CD14-positive monocyte (primary cell): ENCODE data around the gene CREG2. TPM values are rescaled to one million over a fixed set of nuclear protein-coding genes. Genes with fewer than 3 reads are reported as not detected.

Source experiments
- DNase-seq, 3 donors: peaks; one replicate each; pipeline ENCODE4 v3.0.0-alpha.2; 2011 to 2022
- H2AFZ ChIP-seq: 2 replicates; pipeline ENCODE4 v1.6.0; 2012; ENCODE audit warnings: mild to moderate bottlenecking, low read depth, low read length, inconsistent platforms; ENCODE audit not compliant: insufficient read depth, poor library complexity, severe bottlenecking
- H3K27ac ChIP-seq, 2 donors: 1 replicate in 1 of 2; 2 replicates in 1 of 2; pipeline ENCODE4 v1.5.1; 2012 to 2013; ENCODE audit warnings: low read length in 2 of 2, control low read depth in 1 of 2, inconsistent platforms in 1 of 2, low read depth in 1 of 2, mild to moderate bottlenecking in 1 of 2
- H3K27me3 ChIP-seq, 2 donors: one replicate each; pipeline versions ENCODE4 v1.6.0 to v1.6.1; 2011 to 2013; ENCODE audit warnings: low read length in 2 of 2; ENCODE audit not compliant: control insufficient read depth in 2 of 2, insufficient read depth in 2 of 2
- H3K36me3 ChIP-seq, 2 donors: replicated peaks in 1 of 2; 1 replicate in 1 of 2; 2 replicates in 1 of 2; pipeline versions ENCODE4 v1.5.1 to v1.6.1; 2012 to 2013; ENCODE audit warnings: low read length in 2 of 2, control low read depth in 1 of 2, inconsistent platforms in 1 of 2, mild to moderate bottlenecking in 1 of 2; ENCODE audit not compliant: insufficient read depth in 2 of 2, control insufficient read depth in 1 of 2
- H3K4me1 ChIP-seq, 2 donors: 1 replicate in 1 of 2; 2 replicates in 1 of 2; pipeline versions ENCODE4 v1.5.1 to v1.6.1; 2012 to 2013; ENCODE audit warnings: low read length in 2 of 2, control low read depth in 1 of 2, inconsistent platforms in 1 of 2, mild to moderate bottlenecking in 1 of 2, moderate library complexity in 1 of 2; ENCODE audit not compliant: insufficient read depth in 2 of 2, control insufficient read depth in 1 of 2
- H3K4me2 ChIP-seq: replicated peaks from 2 replicates; pipeline ENCODE3; 2012; ENCODE audit warnings: low read length, moderate library complexity, mild to moderate bottlenecking; ENCODE audit not compliant: poor library complexity, severe bottlenecking; ENCODE audit errors: extremely low read depth
- H3K4me3 ChIP-seq, 3 experiments: fragments of 200-600 bp in 1 of 3; sonication (generic) in 1 of 3; replicated peaks in 1 of 3; 1 replicate in 2 of 3; 2 replicates in 1 of 3; pipeline ENCODE4 v1.5.1; 2011 to 2013; ENCODE audit warnings: low read length in 3 of 3, mild to moderate bottlenecking in 3 of 3, control low read depth in 2 of 3, low read depth in 2 of 3, inconsistent platforms in 1 of 3, moderate library complexity in 1 of 3
- H3K79me2 ChIP-seq: 2 replicates; pipeline ENCODE4 v1.6.0; 2012; ENCODE audit warnings: mild to moderate bottlenecking, control low read depth, inconsistent platforms, low read length, moderate library complexity; ENCODE audit not compliant: insufficient read depth
- H3K9ac ChIP-seq: 2 replicates; pipeline ENCODE4 v1.6.0; 2017; ENCODE audit warnings: low read length, mild to moderate bottlenecking; ENCODE audit not compliant: insufficient read depth, poor library complexity, severe bottlenecking
- H3K9me3 ChIP-seq, 2 donors: replicated peaks in 1 of 2; 1 replicate in 1 of 2; 2 replicates in 1 of 2; pipeline versions ENCODE4 v1.5.1 to v1.6.1; 2012 to 2013; ENCODE audit warnings: low read length in 2 of 2, control low read depth in 1 of 2; ENCODE audit not compliant: control insufficient read depth in 1 of 2, insufficient read depth in 1 of 2
- H4K20me1 ChIP-seq: 2 replicates; pipeline ENCODE4 v1.6.0; 2012; ENCODE audit warnings: mild to moderate bottlenecking, low read length, control low read depth, moderate library complexity; ENCODE audit not compliant: insufficient read depth
- H3K27ac Mint-ChIP-seq, 7 donors: one replicate each; pipeline ENCODE4 v1.8.0; 2020; ENCODE audit warnings: mild to moderate bottlenecking in 7 of 7, mixed read lengths in 7 of 7, moderate library complexity in 6 of 7, inconsistent platforms in 2 of 7
- H3K27me3 Mint-ChIP-seq, 3 donors: one replicate each; pipeline ENCODE4 v1.8.0; 2021 to 2022; ENCODE audit warnings: low read depth in 3 of 3, mild to moderate bottlenecking in 3 of 3, mixed read lengths in 3 of 3, moderate library complexity in 3 of 3, inconsistent platforms in 1 of 3
- H3K36me3 Mint-ChIP-seq, 2 donors: one replicate each; pipeline ENCODE4 v1.8.0; 2020; ENCODE audit warnings: mixed read lengths in 2 of 2, inconsistent platforms in 1 of 2, mild to moderate bottlenecking in 1 of 2
- H3K4me1 Mint-ChIP-seq: one replicate; pipeline ENCODE4 v1.8.0; 2020; ENCODE audit warnings: mild to moderate bottlenecking, mixed read lengths
- H3K4me3 Mint-ChIP-seq, 2 donors: one replicate each; pipeline ENCODE4 v1.8.0; 2020; ENCODE audit warnings: mild to moderate bottlenecking in 2 of 2, mixed read lengths in 2 of 2, moderate library complexity in 1 of 2
- H3K9me3 Mint-ChIP-seq, 7 donors: one replicate each; pipeline ENCODE4 v1.8.0; 2020 to 2022; ENCODE audit warnings: mixed read lengths in 7 of 7, mild to moderate bottlenecking in 6 of 7, moderate library complexity in 6 of 7, inconsistent platforms in 2 of 7
- WGBS: methylation state at CpG from one replicate; pipeline ENCODE4 v1.1.5; 2013; ENCODE audit warnings: missing lambda C conversion rate; ENCODE audit not compliant: insufficient coverage; 5-methylcytosine and 5-hydroxymethylcytosine counted together
- intact Hi-C, 2 donors: fragments of 100-400 bp; cut with micrococcal nuclease; formaldehyde crosslinking; loops; one replicate each; pipeline versions ENCODE4 v1.15.0 to v1.15.1; 2023
- polyA plus RNA-seq, 3 donors: library from polyadenylated mRNA; depleted of rRNA in 1 of 3; unstranded in 2 of 3; stranded (reverse) in 1 of 3; fragments of 300-500 nt in 2 of 3; fragments of >200 nt in 1 of 3; fragmentation: Illumina TruSeq in 2 of 3; gene quantifications; 1 replicate in 2 of 3; 2 replicates in 1 of 3; pipeline ENCODE4 v1.2.3, GENCODE V29; 2012 to 2021
- TF ChIP-seq, protein P1 (sequence below): fragments of 200-600 bp; IDR thresholded peaks from one replicate; pipeline ENCODE4 v1.8.0; 2022; ENCODE audit warnings: antibody characterized with exemption, mild to moderate bottlenecking

CREG2 gene
- polyA plus RNA-seq, 3 donors, result not detected

DNA sequence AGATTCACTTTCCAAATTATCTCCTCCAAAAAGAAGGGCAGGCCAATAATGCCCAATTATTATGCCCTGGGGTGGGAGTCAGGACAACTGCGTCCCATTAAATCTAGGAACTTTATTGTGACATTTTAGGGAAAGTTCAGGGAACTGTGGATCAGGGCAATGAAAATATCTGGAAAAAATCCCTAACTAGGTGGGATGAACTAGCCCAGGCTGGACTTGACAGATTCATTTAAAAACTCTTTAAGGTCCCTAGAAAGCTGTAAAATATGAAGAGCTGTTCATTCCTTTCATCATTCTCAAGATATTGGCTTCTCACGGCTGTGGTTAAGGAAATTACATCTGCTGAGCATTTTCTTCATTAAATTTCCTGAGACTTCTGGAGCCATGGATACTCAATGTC lies 8.2 kb downstream of the CREG2 start:
- H3K79me2 ChIP-seq, result no peaks in the 10 kb centered on the region
- no peaks in the 10 kb centered on the region for H4K20me1 ChIP-seq
- Mint-ChIP-seq H3K27me3 (peaks cover 4 to 13% (median 4%) of the 10 kb centered on the region in 3 donors), H3K27ac (no peak overlapping the region), H3K4me3 (no peak overlapping the region), H3K4me1 (peaks cover 17% of the 10 kb centered on the region), H3K9me3 (no peaks in the 10 kb centered on the region), H3K36me3 (no peaks in the 10 kb centered on the region)
- H3K4me1 ChIP-seq, result no peaks in the 10 kb centered on the region
- H3K4me2 ChIP-seq, result no peak overlapping the region
- no peak overlapping the region for H3K9ac ChIP-seq
- no peak overlapping the region for H3K27ac ChIP-seq
- DNase-seq, result no peak
- no peaks in the 10 kb centered on the region for H3K9me3 ChIP-seq
- H2AFZ ChIP-seq, result no peak overlapping the region
- WGBS, result no CpG with 5 or more reads among the region's 2 CpGs
- peaks cover 3% of the 10 kb centered on the region in 2 donors for H3K27me3 ChIP-seq
- TF ChIP-seq, protein P1, sequence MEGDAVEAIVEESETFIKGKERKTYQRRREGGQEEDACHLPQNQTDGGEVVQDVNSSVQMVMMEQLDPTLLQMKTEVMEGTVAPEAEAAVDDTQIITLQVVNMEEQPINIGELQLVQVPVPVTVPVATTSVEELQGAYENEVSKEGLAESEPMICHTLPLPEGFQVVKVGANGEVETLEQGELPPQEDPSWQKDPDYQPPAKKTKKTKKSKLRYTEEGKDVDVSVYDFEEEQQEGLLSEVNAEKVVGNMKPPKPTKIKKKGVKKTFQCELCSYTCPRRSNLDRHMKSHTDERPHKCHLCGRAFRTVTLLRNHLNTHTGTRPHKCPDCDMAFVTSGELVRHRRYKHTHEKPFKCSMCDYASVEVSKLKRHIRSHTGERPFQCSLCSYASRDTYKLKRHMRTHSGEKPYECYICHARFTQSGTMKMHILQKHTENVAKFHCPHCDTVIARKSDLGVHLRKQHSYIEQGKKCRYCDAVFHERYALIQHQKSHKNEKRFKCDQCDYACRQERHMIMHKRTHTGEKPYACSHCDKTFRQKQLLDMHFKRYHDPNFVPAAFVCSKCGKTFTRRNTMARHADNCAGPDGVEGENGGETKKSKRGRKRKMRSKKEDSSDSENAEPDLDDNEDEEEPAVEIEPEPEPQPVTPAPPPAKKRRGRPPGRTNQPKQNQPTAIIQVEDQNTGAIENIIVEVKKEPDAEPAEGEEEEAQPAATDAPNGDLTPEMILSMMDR, result no peak
- intact Hi-C loops, result no loop called here
- no peaks in the 10 kb centered on the region for H3K36me3 ChIP-seq
- no peak overlapping the region for H3K4me3 ChIP-seq

DNA sequence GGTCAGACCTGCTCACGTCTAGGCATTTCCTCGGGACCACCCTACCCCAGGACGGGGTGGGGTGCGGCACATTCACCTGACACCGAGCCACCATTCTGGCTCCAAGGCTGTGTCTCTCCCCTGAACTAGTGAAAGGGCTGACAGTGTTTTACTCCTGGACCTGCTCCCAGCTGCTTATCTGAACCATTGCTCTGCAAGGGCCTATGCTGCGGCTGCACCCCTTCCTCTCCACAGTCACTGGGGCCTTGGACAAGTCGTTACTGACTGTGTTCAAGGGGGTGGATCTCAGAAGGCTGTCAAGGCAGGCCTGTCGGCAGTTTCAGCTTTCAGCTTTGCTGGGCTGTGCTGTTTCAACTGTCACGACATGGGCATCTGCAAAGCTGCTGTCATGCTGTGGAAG lies 11.7 kb downstream of the CREG2 start:
- no peaks in the 10 kb centered on the region for H3K36me3 Mint-ChIP-seq
- no peaks in the 10 kb centered on the region for H3K4me1 ChIP-seq
- peaks cover 0 to 5% (median 0%) of the 10 kb centered on the region in 7 donors for H3K9me3 Mint-ChIP-seq
- no peaks in the 10 kb centered on the region for H4K20me1 ChIP-seq
- H3K27me3 Mint-ChIP-seq, result peaks cover 1 to 7% (median 2%) of the 10 kb centered on the region in 3 donors
- no peak overlapping the region for H3K4me3 ChIP-seq
- no peak overlapping the region for H2AFZ ChIP-seq
- intact Hi-C loops, result no loop called here
- WGBS, result 83% methylated on average over 8 of the region's 9 CpGs
- DNase-seq, result no peak
- no peak overlapping the region for H3K4me2 ChIP-seq
- H3K9ac ChIP-seq, result no peak overlapping the region
- TF ChIP-seq, protein P1, result no peak
- H3K9me3 ChIP-seq, result no peaks in the 10 kb centered on the region
- H3K36me3 ChIP-seq, result no peaks in the 10 kb centered on the region
- no peak overlapping the region for H3K4me3 Mint-ChIP-seq
- H3K27ac Mint-ChIP-seq, result no peak overlapping the region
- H3K4me1 Mint-ChIP-seq, result peaks cover 21% of the 10 kb centered on the region
- H3K27me3 ChIP-seq, result no peaks in the 10 kb centered on the region
- H3K27ac ChIP-seq, result no peak overlapping the region
- no peaks in the 10 kb centered on the region for H3K79me2 ChIP-seq
